OCI-LY1 (cell line): ENCODE data around the gene RASA3.

Experiments
- EZH2 ChIP-seq: fragments of 200-600 bp; sonication (generic), shearing (Covaris generic); IDR thresholded peaks from 2 replicates; pipeline ENCODE4 v1.8.0; 2017; ENCODE audit warnings: borderline replicate concordance, mixed run types, mild to moderate bottlenecking, antibody characterized with exemption, low read length, moderate library complexity, mixed read lengths
- TF ChIP-seq, protein P1 (sequence below): fragments of 200-600 bp; sonication (generic), shearing (Covaris generic); IDR thresholded peaks from 2 replicates; pipeline ENCODE4 v1.5.1; 2017; ENCODE audit warnings: mild to moderate bottlenecking, antibody characterized with exemption, low read length, moderate library complexity, mixed read lengths

DNA sequence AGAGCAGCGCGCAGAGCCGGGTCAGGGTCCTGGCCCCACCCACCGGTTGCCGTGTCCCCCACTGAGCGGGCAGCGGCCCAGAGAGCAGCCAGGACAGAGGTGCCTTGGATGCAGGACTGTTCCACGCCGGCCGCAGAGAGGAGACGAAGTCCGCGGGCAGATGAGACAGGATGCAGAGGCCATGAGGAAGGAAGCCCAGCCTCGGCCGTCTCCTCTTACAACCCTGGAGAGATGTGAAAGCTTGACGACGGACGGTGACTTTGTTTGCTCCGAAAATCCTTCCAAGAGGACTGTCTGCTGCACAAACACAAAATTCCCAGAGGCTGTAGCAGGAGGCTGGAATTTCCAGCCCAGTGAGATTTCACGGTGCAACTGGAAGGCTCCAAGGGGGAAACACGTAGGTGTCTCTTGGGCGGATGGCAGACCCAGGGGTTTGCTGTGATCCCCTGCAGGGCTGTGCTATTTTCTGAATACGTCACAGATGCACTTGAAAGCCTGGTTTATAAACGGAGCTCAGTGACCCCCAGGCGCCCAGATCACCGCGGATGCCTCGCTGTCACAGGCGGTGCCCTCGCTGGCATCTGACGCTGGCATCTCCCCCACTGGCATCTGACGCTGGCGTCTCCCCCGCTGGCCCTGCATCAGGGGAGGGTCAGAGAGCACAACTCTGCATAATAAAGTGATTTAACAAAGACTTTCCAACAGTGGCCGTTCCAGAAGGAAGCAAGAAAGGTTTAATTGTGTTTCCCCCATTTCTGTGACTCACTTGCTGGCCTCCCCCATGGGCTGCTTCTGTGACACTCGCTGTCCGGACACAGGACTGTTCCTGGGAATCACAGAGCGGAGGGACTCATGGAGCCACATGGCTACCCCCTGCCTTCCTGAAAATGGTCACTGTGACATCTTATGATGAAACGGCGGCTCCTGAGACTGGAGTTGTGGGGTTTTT, 96.6 kb downstream of the RASA3 start:
- TF ChIP-seq, protein P1, sequence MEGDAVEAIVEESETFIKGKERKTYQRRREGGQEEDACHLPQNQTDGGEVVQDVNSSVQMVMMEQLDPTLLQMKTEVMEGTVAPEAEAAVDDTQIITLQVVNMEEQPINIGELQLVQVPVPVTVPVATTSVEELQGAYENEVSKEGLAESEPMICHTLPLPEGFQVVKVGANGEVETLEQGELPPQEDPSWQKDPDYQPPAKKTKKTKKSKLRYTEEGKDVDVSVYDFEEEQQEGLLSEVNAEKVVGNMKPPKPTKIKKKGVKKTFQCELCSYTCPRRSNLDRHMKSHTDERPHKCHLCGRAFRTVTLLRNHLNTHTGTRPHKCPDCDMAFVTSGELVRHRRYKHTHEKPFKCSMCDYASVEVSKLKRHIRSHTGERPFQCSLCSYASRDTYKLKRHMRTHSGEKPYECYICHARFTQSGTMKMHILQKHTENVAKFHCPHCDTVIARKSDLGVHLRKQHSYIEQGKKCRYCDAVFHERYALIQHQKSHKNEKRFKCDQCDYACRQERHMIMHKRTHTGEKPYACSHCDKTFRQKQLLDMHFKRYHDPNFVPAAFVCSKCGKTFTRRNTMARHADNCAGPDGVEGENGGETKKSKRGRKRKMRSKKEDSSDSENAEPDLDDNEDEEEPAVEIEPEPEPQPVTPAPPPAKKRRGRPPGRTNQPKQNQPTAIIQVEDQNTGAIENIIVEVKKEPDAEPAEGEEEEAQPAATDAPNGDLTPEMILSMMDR = no peak
- TF ChIP-seq EZH2 = no peak
